ENCODE data around the gene PSG4. TPM values are rescaled to one million over a fixed set of nuclear protein-coding genes. Genes with fewer than 3 reads are reported as not detected.
"Not testable (repeated sequence)": the region's sequence is repeated elsewhere in the genome, so short reads cannot be mapped to it uniquely, and the experiment has no call there.

The PSG4 gene
- total RNA-seq, 6 experiments from 2014 or later: not detected

GRCh38 chr19:43207991-43208390 lies 2.6 kb upstream of the PSG4 start:
- no peak for DNase-seq

GRCh38 chr19:43207174-43207573 lies 1.7 kb upstream of the PSG4 start:
- intact Hi-C loops (cut with DNase I); H3K27ac ChIP-seq; H3K4me1 ChIP-seq; H3K4me3 ChIP-seq; H3K27me3 ChIP-seq; H3K36me3 ChIP-seq; H3K9me3 ChIP-seq; ATAC-seq: not testable (repeated sequence)
- peak in 1 of 3 donors; percentile 19 for DNase-seq
- 75% methylated on average over 2 of the region's 8 CpGs for WGBS (ENCODE audit: insufficient coverage, low coverage, low lambda C conversion rate, missing lambda C conversion rate)
- TF ChIP-seq, protein P1, sequence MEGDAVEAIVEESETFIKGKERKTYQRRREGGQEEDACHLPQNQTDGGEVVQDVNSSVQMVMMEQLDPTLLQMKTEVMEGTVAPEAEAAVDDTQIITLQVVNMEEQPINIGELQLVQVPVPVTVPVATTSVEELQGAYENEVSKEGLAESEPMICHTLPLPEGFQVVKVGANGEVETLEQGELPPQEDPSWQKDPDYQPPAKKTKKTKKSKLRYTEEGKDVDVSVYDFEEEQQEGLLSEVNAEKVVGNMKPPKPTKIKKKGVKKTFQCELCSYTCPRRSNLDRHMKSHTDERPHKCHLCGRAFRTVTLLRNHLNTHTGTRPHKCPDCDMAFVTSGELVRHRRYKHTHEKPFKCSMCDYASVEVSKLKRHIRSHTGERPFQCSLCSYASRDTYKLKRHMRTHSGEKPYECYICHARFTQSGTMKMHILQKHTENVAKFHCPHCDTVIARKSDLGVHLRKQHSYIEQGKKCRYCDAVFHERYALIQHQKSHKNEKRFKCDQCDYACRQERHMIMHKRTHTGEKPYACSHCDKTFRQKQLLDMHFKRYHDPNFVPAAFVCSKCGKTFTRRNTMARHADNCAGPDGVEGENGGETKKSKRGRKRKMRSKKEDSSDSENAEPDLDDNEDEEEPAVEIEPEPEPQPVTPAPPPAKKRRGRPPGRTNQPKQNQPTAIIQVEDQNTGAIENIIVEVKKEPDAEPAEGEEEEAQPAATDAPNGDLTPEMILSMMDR (IDR thresholded peaks at IDR 0.05): peak; percentile 37 to 53 (median 42)

More at GRCh38 chr19:43207991-43208390, 2.6 kb upstream of the PSG4 start:
- no peak for ATAC-seq
- Histone ChIP-seq H3K36me3 (no peaks in the 10 kb centered on the region), H3K9me3 (no peaks in the 10 kb centered on the region), H3K27me3 (no peaks in the 10 kb centered on the region), H3K4me3 (no peak overlapping the region), H3K4me1 (no peaks in the 10 kb centered on the region), H3K27ac (no peak overlapping the region)
- intact Hi-C loops (cut with DNase I): no loop called here
- 35% methylated on average over 2 of the region's 4 CpGs for WGBS (ENCODE audit: insufficient coverage, low coverage, low lambda C conversion rate, missing lambda C conversion rate)
- TF ChIP-seq, protein P1 (IDR thresholded peaks at IDR 0.05): no peak
- TF ChIP-seq POLR2A (IDR thresholded peaks at IDR 0.05): no peak

DNA sequence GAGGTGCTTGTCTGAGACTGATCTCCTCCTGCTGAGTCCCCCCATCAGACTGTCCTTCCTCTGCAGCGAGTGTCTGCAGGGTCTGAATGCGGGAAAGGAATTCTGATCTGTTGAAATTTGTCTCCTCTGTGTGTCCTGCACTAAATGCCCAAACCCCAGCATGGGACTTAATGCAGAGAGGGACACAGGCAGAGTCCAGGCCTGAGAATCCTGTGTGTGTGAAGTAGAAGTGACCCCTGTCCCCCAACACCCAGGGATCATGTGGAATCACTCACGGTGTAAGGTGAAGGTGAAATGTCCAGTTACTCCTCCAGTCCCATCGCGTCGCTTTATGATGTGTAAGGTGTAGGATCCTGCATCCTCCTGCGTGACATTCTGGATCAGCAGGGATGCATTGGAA lies 1.8 kb downstream of the PSG4 start:
- H3K27me3 ChIP-seq; ATAC-seq; H3K4me1 ChIP-seq; H3K4me3 ChIP-seq; H3K9me3 ChIP-seq; DNase-seq; H3K27ac ChIP-seq; intact Hi-C loops (cut with DNase I); H3K36me3 ChIP-seq: not testable (repeated sequence)
- WGBS (ENCODE audit: insufficient coverage, low coverage, low lambda C conversion rate, missing lambda C conversion rate): no CpG with 5 or more reads among the region's 7 CpGs

DNA sequence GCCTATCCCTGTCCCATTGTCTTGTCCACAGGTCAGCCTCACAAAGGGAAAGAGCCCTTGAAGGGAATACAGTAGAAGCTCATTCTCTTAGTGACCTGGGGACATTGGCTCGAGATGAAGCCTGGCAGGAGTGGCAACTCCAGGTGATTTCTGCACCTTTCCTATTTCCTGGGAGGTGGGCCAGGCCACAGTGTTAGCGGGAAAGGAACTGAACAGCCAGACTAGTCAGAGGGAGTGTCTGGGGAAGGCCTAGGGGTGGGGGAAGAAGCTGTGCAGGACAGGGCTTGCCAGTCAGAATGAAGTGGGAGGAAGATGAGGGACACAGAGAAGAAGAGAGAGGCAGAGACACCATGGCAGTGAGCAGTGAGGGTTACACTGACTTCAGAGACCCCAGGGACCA lies 3.5 kb downstream of the PSG4 start:
- H3K4me3 ChIP-seq; DNase-seq; ATAC-seq; H3K9me3 ChIP-seq; intact Hi-C loops (cut with DNase I); H3K36me3 ChIP-seq; H3K27ac ChIP-seq; H3K4me1 ChIP-seq; H3K27me3 ChIP-seq: not testable (repeated sequence)
- 53% methylated on average over 2 of the region's 2 CpGs for WGBS (ENCODE audit: insufficient coverage, low coverage, low lambda C conversion rate, missing lambda C conversion rate)

DNA sequence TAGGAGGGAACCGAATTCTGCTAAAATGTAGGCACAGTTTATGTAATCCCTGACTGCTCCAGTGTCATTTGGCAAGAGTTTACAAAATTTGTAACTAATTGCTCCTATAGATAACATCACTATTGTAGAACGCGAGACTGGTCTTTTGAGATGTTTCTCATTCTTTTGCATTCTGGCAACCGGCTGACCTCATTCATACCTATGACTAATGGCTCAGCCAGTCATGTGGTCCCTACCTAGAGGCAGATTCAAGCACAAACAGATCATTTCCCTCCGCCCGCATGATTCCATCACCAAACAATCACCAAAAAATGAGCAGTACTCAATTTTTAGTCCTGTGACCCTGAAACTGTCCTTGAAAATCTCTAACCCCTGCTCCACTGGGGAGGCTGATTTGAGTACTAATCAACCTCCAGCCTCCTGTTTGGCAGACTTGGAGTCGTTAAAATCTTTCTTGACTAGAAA lies 4.1 kb downstream of the PSG4 start:
- H3K4me3 ChIP-seq; intact Hi-C loops (cut with DNase I); H3K4me1 ChIP-seq; DNase-seq; H3K27me3 ChIP-seq; H3K36me3 ChIP-seq; H3K9me3 ChIP-seq: not testable (repeated sequence)
- ATAC-seq: peak in 1 of 4 donors; percentile 41
- 26% methylated on average over 7 of the region's 7 CpGs for WGBS (ENCODE audit: insufficient coverage, low coverage, low lambda C conversion rate, missing lambda C conversion rate)
- peak overlapping the region in 1 of 3 donors; percentile 15 for H3K27ac ChIP-seq

- H3K27ac ChIP-seq; H3K4me1 ChIP-seq; intact Hi-C loops (cut with DNase I); H3K9me3 ChIP-seq; DNase-seq; H3K4me3 ChIP-seq; H3K27me3 ChIP-seq; H3K36me3 ChIP-seq; ATAC-seq: not testable (repeated sequence)
- TF ChIP-seq, protein P1 (IDR thresholded peaks at IDR 0.05): peak in 2 of 4 donors; percentile 11 to 24
- 48% methylated on average over 4 of the region's 5 CpGs for WGBS (ENCODE audit: insufficient coverage, low coverage, low lambda C conversion rate, missing lambda C conversion rate)
These were observed 6.6 kb downstream of the PSG4 start for GRCh38 chr19:43198686-43199419.

GRCh38 chr19:43197666-43198397 lies 7.6 kb downstream of the PSG4 start:
- H3K9me3 ChIP-seq; H3K4me3 ChIP-seq; H3K27me3 ChIP-seq; ATAC-seq; H3K4me1 ChIP-seq; H3K27ac ChIP-seq; intact Hi-C loops (cut with DNase I); H3K36me3 ChIP-seq: not testable (repeated sequence)
- peak in 1 of 3 donors; percentile 59 for DNase-seq
- WGBS (ENCODE audit: insufficient coverage, low coverage, low lambda C conversion rate, missing lambda C conversion rate): 54% methylated on average over 2 of the region's 7 CpGs

- WGBS (ENCODE audit: insufficient coverage, low coverage, low lambda C conversion rate, missing lambda C conversion rate): 83% methylated on average over 6 of the region's 7 CpGs
- H3K4me1 ChIP-seq; H3K4me3 ChIP-seq; H3K27ac ChIP-seq; DNase-seq; ATAC-seq; H3K36me3 ChIP-seq; intact Hi-C loops (cut with DNase I); H3K27me3 ChIP-seq; H3K9me3 ChIP-seq: not testable (repeated sequence)
These were observed 11.0 kb downstream of the PSG4 start for GRCh38 chr19:43194397-43194796.
